HG03378 (cell line): ENCODE results near the gene SATB1.

Experiments
- ATAC-seq: cut with Tn5 transposase; IDR thresholded peaks from one replicate; pipeline ENCODE4 v1.9.1; 2021; ENCODE audit warnings: mild to moderate bottlenecking, moderate library complexity; ENCODE audit not compliant: unreplicated experiment

SATB1 gene

DNA sequence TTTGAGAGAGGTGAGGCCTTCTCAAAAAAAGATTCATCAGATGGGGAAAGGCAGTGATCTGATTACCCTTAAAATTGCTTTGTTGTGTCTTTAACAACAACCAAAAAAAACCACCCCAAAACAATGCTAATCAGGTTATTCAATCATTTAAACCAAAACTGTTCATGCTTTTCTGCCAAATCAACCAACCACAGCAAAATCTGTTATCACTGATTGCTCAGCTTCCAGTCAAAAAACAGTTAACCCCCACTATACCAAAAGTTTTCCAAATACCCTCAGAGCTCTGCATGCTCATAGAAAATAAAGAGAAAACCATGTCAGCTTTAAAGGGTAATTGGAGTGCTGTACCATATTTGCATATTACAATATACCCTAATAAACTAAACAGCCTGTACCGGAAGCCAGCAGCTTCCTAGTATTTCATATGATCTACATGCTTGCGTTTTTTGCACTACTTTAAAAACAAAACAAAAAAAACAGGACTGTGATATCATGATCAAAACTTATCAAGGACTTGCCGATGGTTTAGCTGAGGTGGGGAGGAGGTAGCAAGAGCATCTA, 22.8 kb downstream of the SATB1 start:
- ATAC-seq: no peak

DNA sequence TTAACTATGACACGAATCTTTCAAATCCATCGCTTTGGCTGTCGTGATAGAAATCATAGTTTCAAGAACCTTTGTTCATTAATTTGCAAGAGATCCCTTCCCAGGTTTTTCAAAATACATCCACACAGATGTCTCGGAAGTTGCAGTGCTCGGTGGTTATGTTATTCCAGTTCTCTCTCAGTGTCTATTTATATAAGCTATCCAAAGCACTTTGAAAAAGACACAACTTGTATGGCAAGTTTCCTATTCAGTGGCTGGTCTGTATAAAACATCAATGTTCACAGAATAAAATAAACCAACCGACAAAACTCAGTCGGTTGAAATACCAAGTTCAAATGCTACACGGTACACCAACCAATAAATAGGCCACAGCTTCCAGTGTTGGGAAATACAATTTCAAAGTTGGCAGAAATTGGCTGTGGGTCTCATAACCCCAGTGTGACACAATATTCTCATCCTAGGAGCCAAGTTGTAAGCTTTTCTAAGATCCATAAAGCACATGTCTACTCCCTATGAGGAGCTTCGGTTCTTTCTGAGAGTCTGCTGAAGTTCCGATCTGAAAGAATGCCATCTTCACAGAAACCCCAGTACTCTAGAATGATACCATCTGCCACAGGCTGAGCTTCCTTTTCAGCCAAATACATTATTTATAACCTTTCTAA, 23.7 kb downstream of the SATB1 start:
- no peak for ATAC-seq

DNA sequence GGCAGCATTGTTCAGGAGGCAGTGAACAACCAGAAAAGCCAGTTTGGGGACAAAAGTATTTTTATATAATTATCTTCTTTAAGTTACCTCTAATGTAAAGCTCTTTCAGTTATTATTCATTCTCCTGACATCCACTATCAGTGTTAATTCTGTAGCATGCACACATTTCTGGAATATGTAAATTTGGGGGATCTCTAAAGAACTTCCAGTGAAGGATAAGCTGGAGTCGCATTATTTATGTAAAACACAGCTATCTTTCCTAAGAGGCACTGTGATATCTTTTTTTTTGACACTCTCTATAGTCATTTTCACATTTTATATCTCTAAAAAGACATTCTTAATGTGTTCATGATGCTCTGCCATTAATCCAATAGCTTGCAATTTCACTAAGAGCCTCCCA, 26.7 kb downstream of the SATB1 start:
- no peak for ATAC-seq

DNA sequence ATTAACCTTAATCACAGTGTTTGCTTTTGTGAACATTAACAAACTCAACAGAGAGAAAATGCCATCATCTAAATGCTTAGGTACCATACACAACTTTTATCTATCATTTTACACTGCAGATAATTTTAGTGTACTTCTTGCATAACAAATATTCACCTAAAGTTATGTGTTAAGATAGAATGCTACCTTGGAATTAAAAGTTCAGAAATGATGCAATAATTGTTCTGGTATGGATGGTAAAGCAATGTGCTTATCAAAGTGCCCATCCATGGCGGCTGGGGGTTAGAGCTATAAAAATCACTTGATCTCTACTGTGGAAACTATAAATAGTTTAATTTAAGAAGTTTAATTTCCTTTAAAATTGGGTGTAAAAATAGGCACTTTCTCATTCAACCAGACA, 28.7 kb downstream of the SATB1 start:
- no peak for ATAC-seq

DNA sequence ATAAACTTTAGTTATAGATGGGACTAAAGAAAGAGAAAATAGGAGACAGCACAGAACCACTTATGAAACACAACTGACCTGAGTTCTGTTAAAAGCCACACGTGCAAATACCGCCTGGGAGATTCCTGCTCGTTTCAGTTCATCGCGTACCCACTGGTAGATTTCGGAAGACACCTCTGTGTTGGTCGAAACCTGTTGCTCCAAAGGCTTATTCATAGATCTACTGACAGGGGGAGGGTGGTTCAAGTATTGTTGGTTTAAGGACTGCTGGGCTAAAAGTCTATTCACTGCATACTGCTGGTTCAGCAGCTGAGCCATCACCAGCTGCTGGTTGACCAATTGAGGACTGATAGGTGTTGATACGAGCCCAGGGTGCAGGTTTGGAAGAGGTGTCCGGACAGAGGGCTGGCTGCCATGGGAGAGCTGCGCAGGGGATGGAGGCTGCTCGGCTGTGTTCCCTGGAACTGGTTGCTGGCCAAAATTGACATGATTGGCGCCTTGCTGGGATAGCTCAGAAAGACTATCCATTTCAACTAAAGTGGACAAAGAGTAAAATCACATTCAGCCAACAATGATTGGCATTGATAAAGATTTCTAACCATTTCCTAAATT, 30.6 kb downstream of the SATB1 start:
- no peak for ATAC-seq

DNA sequence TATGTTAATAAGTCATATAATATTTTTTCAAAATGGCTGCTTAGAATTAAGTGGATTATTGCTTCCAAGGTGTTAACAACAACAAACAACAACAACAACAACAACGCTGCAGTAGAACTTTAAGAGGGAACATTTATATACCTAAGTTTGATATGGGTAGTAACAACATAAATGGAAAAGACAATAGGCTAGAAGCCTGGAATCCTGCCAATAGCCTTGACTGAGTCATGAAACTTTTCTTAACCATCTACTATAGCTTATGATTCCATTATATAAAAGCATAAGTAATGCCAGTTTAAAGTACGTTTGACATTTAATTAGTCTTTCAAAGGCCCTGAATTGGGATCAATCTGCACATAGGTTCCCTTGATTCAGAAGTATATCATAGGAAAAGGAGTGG, 31.2 kb downstream of the SATB1 start:
- ATAC-seq: no peak

DNA sequence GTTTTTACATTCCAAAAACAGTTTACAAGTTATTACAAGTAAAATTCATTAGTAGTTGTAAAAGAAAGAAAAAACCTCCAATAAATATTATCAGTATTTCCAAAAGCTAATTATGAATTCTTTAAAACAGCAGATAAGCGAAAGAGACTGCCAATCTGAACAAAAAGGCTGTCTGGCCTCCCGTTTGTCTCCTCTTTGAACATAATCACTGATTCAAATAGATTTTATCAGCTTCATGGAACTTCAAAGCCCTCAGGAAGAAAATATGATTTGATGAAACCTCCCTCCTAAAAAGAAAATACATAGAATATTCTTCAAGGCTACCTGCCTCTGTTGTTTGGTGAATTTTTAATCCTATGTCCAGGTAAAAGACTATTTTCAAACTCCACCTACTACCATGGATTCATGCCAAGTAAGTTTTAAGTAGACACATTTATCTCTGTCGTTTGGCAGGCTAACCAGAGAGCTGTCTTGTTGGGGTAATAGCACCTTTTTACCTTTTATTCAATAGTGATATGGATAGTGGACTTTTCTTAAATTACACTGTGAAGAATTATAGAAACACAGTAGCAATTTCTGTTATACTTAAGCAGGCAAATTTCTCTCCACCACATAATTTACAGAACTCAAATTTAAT, 35.0 kb downstream of the SATB1 start:
- ATAC-seq: no peak

DNA sequence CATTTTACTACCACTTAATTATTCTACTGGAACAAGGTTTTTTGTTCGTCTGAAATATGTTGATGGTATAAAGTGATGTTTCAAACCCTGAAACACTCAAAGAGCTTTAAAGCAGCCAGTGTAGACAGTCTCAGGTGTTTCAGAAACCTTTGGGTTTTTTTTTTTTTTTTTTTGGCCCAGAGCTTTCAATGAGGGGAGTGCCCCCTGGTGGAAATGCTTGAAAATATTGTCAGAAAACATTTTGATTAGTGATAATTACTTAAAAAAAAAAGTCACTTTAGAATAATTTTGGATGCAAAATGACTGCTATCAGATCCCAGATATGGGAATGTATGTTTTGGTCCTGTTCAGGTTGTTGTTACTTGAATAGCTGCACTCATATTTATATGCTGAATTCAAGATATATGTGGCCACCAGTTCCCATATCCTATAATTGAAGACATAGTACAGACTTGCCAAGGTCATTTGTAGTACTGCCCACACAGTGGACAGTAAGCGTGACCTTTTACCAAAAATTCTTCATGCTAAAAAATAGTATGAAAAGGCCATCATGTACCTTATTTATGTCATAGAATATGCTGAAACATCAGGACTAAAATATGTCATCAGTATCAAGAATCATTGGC, 35.9 kb downstream of the SATB1 start:
- no peak for ATAC-seq

DNA sequence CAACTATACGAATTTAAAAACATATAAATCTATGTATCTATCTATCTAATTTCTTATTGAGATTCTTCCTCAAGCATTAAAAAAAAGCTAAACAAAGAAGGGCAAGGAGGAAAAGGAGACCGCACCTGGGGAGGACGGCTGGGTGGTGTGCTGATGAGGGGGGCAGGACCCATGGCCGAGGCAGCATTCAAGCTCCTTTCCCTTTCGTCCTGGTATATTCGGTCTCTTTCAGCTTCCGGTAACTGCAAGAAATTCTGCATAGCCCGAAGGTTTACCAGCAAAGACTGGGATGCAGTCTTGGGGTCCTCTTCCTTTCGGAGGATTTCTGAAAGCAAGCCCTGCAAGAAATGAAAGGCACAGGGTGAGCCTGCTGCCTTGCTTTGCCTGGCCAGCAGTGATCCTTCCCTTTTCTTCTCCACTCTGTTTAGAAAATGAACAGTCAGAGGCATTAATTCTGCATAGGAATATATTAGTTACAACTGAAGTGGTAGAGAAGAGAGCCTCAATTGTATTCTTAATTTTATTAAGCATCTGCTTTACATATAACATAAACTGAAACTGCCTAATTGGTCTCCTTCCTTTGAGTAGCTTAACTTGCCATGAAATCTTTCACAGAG, 38.8 kb downstream of the SATB1 start:
- ATAC-seq: no peak

DNA sequence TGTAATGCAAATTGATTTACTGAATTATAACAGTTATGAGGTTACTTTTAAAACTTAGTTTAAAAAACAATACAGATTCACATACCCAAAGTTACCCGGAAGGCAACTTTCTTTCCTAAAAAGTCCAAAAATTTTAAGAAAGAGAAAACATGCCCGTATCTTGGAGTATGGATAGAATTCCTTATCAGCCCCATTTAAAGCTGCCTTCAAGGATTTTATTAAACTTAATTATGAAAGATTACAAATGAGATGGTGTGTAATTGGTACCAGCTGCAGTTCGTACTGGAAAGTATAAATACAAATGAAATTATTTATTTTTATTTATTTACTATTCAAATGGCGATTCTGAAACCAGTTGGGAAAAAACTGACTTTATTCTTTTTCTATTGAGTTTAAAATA, 39.4 kb downstream of the SATB1 start:
- no peak for ATAC-seq

DNA sequence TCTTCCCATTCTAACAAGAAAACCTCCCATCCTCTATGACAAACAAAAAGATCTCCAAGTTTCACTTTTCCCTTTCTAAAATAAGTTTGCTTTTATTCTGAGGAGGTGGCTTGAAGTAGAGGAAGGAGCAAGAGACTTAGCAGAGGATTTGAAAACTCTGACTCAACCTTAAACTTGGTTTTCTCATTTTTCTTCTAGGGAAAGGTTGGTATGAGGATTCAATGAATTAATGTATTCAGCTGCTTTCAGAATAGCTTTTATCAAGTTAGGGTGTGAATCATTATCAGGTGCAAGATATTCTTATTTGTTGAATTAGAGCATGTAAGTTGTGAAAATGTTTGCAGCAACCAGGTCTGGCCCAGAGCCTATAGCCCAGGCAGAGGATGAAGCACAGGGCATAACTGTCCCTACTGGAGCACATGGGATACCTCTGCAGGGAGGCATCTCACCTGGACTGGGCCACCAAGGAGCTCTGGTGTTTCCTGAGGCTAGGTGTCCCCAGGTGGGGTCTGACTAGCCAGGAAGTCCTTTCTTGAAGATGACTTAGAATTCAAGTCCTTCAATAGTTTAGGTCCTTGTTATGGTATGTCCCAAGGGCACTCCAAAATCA, 42.3 kb downstream of the SATB1 start:
- no peak for ATAC-seq

DNA sequence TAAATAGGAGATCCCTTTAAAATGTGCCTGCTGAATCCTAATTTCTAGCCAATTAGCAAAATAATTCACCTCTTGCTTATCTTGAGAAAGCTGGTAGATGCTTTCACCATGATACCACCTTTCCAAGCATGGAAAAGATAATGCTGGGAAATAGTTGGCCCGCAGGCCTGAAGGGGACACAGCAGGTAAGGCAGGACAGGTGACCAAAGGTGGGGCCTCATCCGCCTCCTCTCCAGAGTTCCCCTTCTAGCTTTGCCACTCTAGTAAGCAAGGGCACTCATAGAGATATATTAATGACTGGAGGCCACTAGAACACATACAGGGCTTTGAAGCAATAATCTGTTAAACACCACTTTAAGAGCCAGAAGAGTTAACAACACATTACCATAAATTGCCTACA, 45.5 kb downstream of the SATB1 start:
- ATAC-seq: no peak

DNA sequence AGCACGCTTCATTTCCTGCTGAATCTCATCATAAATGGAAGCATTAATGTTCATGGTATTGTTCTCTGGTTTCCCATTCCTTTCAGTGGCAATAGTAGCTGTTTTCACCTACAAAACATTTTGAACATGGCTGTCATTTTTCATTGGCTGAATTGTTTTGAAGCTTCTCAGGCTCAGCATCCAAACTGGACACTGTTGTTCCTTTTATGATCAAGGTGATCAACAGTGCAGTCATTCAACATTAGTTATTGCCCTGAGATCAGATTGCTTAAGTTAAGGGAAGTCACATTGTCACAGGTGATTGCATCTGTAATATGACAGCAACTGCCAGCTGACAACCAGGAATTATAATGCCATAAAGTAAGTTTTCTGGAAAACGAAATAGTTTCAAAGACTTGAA, 46.9 kb downstream of the SATB1 start:
- no peak for ATAC-seq

DNA sequence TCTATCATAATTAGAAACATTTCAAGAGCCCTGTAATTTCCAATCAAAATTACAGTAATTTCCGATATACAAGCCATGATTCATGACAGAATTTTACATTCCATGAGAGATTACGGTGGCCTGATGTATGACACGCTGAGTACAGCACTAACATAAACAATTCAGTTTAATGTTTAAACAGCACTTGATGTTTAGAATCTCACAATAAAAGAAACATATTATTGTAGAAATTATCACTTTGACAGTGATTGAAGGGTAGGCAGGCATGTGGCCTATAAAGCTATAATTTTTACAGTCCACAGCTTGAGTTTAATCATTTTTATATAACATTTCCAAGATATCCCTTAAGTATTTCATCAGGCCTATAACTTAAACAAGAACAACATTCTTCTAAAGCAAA, 48.5 kb downstream of the SATB1 start:
- ATAC-seq: no peak

DNA sequence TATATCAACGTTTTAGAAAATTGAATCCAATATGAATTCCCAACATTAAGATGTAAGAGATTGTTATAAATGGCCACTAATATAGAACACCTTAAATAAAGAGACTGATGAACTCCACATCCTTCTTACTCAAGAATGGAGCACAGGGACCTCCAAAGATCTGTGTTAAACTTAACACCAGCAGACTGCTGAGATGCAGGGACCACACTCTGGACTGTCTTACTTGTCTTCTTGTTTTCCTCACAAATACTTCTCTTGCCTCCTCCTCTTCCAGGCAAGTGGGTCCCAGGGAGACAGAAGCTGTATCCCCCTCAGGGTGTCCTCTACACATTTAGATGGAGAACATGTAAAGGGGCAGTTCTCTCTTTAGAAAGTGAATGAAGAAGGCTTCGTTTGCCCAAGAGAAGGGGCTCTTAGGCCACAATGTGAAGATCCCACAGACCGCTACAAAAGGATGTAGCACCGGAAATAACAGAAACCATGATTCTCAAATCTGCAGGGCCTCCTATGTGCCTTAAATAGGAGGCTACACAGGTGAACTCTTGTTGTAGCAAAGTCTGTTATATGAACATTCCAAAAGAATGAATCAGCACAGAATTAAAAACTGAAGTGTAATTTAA, 52.2 kb downstream of the SATB1 start:
- ATAC-seq: no peak

DNA sequence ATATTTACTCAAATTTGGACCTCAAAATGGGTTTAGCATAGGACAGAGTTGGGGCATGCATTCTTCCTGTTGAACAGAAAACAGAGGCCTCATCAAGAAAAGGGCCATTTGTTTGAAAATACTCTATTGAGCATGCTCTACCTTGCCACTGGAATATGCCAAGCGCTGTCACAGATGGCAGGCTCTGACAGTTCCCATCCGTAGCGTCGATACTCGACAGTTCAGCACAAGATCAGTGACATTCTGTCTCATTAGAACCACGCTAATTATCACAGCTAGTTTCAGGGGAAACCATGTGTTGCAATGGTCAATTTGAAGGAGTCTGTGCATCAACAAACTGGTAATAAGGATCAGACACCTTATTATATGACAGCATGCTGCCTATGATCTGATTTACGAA, 54.5 kb downstream of the SATB1 start:
- ATAC-seq: no peak

DNA sequence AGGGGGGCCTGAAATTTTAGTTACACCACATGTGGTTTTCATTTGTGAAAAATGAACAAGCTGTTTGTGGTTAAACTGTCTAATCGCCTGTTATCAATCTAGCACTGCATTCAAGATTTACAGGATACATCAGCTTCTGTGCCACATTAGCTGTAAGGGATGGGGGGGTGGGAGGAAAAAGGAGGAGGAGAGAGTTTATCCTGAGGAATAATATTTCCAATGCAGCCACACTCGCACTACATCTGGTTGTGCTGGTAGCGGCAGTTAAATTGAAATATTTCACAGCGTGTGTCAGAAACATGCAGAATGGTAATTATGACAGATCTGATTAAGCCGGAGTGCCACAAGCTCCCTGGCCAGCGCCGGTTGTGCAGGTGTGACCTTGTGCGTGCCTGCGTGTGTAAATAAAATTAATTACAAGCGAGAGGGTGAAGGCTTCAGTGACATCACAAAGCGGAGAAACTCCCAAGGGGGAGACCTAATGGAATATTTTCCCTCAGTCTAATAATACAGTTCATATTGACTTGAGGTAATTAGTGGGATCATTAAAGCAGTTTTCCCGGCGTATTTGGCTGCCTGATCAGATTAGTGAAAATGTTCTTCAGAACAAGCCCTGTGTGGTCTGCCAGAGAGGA, 55.5 kb downstream of the SATB1 start:
- no peak for ATAC-seq

DNA sequence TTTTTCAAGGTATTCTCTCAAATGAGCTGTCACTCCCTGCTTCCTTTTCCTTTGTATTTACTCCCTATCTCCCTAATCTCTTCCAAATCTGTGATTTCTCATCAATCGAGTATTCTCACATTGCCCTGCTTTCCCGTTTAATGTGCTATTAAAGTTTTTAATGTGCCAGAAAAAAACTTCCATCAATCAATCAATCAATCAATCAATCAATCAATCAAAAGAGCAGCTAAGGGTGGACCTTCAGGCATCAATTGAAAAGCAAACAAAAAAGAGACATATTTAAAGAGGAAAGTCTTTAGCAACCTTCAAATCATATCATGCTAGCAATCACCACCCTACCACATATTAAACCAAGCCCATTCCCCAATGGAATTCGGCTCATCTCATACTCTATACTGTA, 58.9 kb downstream of the SATB1 start:
- no peak for ATAC-seq

DNA sequence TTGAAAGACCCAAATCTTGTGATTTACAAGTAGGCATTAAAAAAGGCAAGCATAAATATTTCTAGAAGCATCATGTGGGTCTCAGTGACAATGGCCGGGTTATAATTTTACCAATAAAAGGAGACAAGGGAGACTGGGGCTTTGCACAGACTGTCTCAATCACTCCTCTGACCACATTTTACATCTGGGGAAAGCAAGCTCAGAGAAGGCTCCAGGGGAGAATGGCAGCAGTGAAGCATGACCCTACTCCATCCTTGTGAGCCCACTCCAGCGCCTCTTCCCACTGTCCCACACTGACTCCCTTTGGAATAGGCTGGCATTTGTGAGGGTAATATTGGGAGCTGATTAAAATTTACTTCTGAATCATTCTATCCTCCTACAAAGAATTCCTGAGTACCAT, 61.8 kb downstream of the SATB1 start:
- ATAC-seq: no peak

DNA sequence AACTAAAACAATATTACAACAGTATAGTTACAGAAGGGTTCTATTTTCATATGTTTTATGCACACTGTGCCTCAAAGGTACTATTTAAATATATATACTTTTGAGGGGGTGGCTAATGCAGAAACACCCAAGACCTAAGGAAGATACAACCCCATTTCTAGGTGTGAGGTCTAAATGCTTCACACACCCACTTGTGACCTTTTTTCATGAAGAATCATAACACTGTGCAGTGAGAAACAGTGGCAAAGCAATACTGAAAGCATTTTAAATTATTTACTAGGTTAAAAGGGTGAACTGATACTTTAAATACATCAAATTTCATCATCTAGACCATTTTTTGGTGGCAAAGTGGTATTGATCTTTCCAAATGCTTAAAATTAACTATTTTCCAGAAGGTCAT, 67.4 kb downstream of the SATB1 start:
- no peak for ATAC-seq
